Upper lobe of left lung (tissue), 4 donors: Measurements from ENCODE around the gene BRIP1.

ENCODE experiments used
- CTCF ChIP-seq, 6 experiments: fragments of 450-650 bp in 4 of 6; fragments of 200-600 bp in 2 of 6; sonication (generic) in 2 of 6; IDR thresholded peaks; one replicate each; pipeline ENCODE4 v1.5.1; 2016 to 2019; ENCODE audit warnings: antibody characterized with exemption in 6 of 6
- POLR2A ChIP-seq, 4 donors: fragments of 450-650 bp; IDR thresholded peaks; one replicate each; pipeline ENCODE4 v1.5.1; 2016 to 2017; ENCODE audit warnings: antibody characterized with exemption in 4 of 4, mild to moderate bottlenecking in 2 of 4
- POLR2AphosphoS5 ChIP-seq, 2 donors: sonication (generic); formaldehyde crosslinking; IDR thresholded peaks; one replicate each; pipeline ENCODE4 v1.5.1; 2017; ENCODE audit warnings: antibody characterized with exemption in 2 of 2

- no peak for TF ChIP-seq POLR2A (IDR thresholded peaks at IDR 0.05)
- TF ChIP-seq POLR2AphosphoS5 (IDR thresholded peaks at IDR 0.05) = no peak
- no peak for TF ChIP-seq CTCF (IDR thresholded peaks at IDR 0.05)
These were observed 130.3 kb downstream of the BRIP1 start for GRCh38 chr17:61733021-61733420.
